ENCODE measurements around the gene RCOR3. TPM values are rescaled to one million over a fixed set of nuclear protein-coding genes. Genes with fewer than 3 reads are reported as not detected.
"Not testable (repeated sequence)": the region's sequence is repeated elsewhere in the genome, so short reads cannot be mapped to it uniquely, and the experiment has no call there.

RCOR3 gene
- total RNA-seq, 2 donors from 2014 or later, result 58.5 to 64.0 TPM

DNA sequence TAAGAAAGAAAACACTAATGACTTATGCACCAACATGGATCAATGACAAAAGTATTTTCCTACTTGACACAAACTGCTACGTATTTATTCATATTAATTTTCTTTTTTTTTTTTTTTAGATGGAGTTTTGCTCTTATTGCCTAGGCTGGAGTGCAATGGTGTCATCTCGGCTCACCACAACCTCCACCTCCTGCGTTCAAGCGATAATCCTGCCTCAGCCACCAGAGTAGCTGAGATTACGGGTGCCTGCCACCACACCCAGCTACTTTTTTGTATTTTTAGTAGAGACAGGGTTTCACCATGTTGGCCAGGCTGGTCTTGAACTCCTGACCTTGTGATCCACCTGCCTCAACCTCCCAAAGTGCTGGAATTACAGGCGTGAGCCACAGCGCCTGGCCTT is 62.5 kb downstream of the RCOR3 start:
- not testable (repeated sequence) for H3K36me3 Mint-ChIP-seq (ENCODE audit: low read depth); H3K4me3 Mint-ChIP-seq; H3K27ac Mint-ChIP-seq; DNase-seq; H3K9me3 ChIP-seq (ENCODE audit: control insufficient read depth, low read length, poor library complexity, severe bottlenecking); H3K27me3 Mint-ChIP-seq; ATAC-seq
- H3K4me1 Mint-ChIP-seq, result peaks cover 21% of the 10 kb centered on the region

GRCh38 chr1:211323156-211324063 is 64.2 kb downstream of the RCOR3 start:
- no peaks in the 10 kb centered on the region for H3K36me3 Mint-ChIP-seq (ENCODE audit: low read depth)
- no peaks in the 10 kb centered on the region for H3K27me3 Mint-ChIP-seq
- H3K4me3 Mint-ChIP-seq, result no peak overlapping the region
- no peak overlapping the region for H3K27ac Mint-ChIP-seq
- ATAC-seq (peak; percentile 77), DNase-seq (peak in 2 of 3 donors; percentile 34 to 51)
- no peaks in the 10 kb centered on the region for H3K9me3 ChIP-seq (ENCODE audit: control insufficient read depth, low read length, poor library complexity, severe bottlenecking)
- peaks cover 32% of the 10 kb centered on the region for H3K4me1 Mint-ChIP-seq

DNA sequence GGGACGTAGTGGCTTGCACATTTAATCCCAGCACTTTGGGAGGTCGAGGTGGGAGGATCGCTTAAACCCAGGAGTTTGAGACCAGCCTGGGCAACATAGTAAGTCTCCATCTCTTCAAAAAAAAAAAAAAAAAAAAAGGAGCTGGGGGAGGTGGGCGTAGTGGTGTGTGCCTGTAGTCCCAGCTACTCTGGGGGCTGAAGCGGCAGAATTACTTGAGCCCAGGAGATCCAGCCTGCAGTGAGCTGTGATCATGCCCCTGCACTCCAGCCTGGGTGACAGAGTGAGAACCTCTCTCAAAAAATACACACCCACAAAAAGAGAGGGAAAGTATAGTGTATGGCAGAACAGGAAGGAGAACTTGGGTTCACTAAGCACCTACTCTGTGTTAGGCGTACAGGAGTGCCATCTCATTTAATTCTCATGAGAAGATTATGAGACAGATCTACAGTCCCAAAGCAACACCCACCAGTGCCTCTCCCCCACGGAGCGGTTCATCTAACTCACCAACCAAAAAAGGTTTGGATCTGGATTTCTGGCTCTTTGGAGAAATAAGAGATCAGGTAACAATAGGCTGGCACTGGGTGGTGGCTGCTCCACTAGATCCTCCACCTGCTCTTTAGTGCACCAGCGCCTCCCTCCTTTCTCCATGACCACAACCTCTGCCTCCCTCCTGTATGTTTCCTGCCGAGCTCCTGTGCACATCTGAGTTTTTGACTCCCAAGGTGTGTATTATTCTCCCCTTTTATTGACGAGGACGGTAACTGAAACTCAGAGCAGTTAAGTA is 66.0 kb downstream of the RCOR3 start:
- DNase-seq (no peak), ATAC-seq (no peak)
- Mint-ChIP-seq H3K4me3 (peak overlapping the region; percentile 96), H3K27me3 (no peaks in the 10 kb centered on the region), H3K4me1 (peaks cover 48% of the 10 kb centered on the region), H3K27ac (peak overlapping the region; percentile 94), H3K36me3 (ENCODE audit: low read depth) (no peaks in the 10 kb centered on the region)
- H3K9me3 ChIP-seq (ENCODE audit: control insufficient read depth, low read length, poor library complexity, severe bottlenecking), result no peaks in the 10 kb centered on the region

- Mint-ChIP-seq H3K4me3 (peak overlapping the region; percentile 96), H3K4me1 (peaks cover 55% of the 10 kb centered on the region), H3K27me3 (no peaks in the 10 kb centered on the region), H3K36me3 (ENCODE audit: low read depth) (no peaks in the 10 kb centered on the region), H3K27ac (peak overlapping the region; percentile 94)
- ATAC-seq, result no peak
- no peaks in the 10 kb centered on the region for H3K9me3 ChIP-seq (ENCODE audit: control insufficient read depth, low read length, poor library complexity, severe bottlenecking)
- no peak for DNase-seq
Observed at GRCh38 chr1:211326140-211326527, 67.0 kb downstream of the RCOR3 start.

DNA sequence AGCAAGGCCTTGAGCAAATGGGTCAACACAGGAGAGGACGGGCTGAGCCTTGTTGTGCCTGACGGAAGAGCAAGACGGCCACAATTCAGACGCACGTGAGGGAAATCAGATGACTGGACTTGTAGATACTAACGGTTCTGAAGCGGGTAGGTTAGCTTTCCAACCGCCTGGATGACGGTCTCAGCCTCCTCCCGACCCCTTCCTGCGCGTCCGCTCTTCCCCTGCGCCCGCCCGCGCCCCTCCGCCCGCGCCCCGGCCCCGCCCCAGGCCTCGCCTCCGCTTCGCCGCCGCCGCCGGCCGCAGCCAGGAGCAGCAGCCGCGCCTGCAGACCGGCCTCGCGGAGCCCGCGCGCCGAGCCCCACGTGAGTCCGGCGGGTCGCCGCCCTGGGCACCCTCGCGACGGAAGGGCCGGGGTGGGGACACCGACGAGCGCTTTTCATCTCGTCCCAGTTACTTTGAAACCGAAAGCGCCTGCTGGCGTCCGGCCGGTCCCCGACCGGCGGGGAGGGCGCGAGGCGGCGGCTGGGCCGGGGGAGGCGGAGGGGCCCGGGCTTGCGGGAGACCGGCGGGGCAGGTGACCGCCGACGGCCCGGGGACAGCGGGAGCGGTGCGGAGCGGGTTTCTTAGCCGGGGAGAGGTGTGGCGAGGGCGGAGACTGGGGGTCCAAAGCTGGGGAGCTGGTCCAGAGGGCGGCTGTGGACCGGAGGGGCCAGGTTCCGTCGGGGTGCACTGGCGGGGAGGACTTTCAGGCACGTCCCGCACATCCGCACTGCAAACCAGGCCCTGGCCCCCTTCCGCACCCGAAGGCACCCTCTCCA is 67.6 kb downstream of the RCOR3 start, which contains the start of gene TRAF5:
TSS of gene TRAF5 (plus strand) at position 306 of the 818 bp plus-strand sequence. CDS start 26,407 bp downstream, outside the sequence.
- peak within 1 kb of the TSS; percentile 96 for H3K4me3 Mint-ChIP-seq

GRCh38 chr1:211327346-211327921 is 68.3 kb downstream of the RCOR3 start:
- peak; percentile 53 for ATAC-seq
- H3K9me3 ChIP-seq (ENCODE audit: control insufficient read depth, low read length, poor library complexity, severe bottlenecking), result no peaks in the 10 kb centered on the region
- Mint-ChIP-seq H3K4me3 (peak overlapping the region; percentile 96), H3K4me1 (peaks cover 66% of the 10 kb centered on the region), H3K27me3 (no peaks in the 10 kb centered on the region), H3K27ac (peak overlapping the region; percentile 98), H3K36me3 (ENCODE audit: low read depth) (no peaks in the 10 kb centered on the region)
- DNase-seq, result no peak

More for the DNA sequence above, 67.6 kb downstream of the RCOR3 start, which contains the start of gene TRAF5:
- peak; percentile 25 to 58 (median 52) for DNase-seq
- Mint-ChIP-seq H3K4me1 (peaks cover 61% of the 10 kb centered on the region), H3K27me3 (no peaks in the 10 kb centered on the region), H3K27ac (peak within 1 kb of the TSS; percentile 98), H3K36me3 (ENCODE audit: low read depth) (no peaks in the 10 kb centered on the region)
- ATAC-seq, result peak; percentile 51
- H3K9me3 ChIP-seq (ENCODE audit: control insufficient read depth, low read length, poor library complexity, severe bottlenecking), result no peaks in the 10 kb centered on the region

GRCh38 chr1:211328084-211328694 is 69.0 kb downstream of the RCOR3 start:
- no peaks in the 10 kb centered on the region for H3K9me3 ChIP-seq (ENCODE audit: control insufficient read depth, low read length, poor library complexity, severe bottlenecking)
- peaks cover 73% of the 10 kb centered on the region for H3K4me1 Mint-ChIP-seq
- no peak for ATAC-seq
- H3K36me3 Mint-ChIP-seq (ENCODE audit: low read depth), result no peaks in the 10 kb centered on the region
- H3K27me3 Mint-ChIP-seq, result no peaks in the 10 kb centered on the region
- H3K27ac Mint-ChIP-seq, result peak overlapping the region; percentile 98
- DNase-seq, result no peak
- H3K4me3 Mint-ChIP-seq, result peak overlapping the region; percentile 96

GRCh38 chr1:211328866-211329475 is 69.8 kb downstream of the RCOR3 start:
- peaks cover 73% of the 10 kb centered on the region for H3K4me1 Mint-ChIP-seq
- H3K4me3 Mint-ChIP-seq, result peak overlapping the region; percentile 96
- no peak for ATAC-seq
- H3K27me3 Mint-ChIP-seq, result no peaks in the 10 kb centered on the region
- H3K27ac Mint-ChIP-seq, result peak overlapping the region; percentile 98
- DNase-seq, result no peak
- H3K36me3 Mint-ChIP-seq (ENCODE audit: low read depth), result no peaks in the 10 kb centered on the region
- no peaks in the 10 kb centered on the region for H3K9me3 ChIP-seq (ENCODE audit: control insufficient read depth, low read length, poor library complexity, severe bottlenecking)

- Mint-ChIP-seq H3K27ac (peak overlapping the region; percentile 98), H3K4me1 (peaks cover 76% of the 10 kb centered on the region), H3K4me3 (peak overlapping the region; percentile 96), H3K36me3 (ENCODE audit: low read depth) (no peaks in the 10 kb centered on the region), H3K27me3 (no peaks in the 10 kb centered on the region)
- H3K9me3 ChIP-seq (ENCODE audit: control insufficient read depth, low read length, poor library complexity, severe bottlenecking), result no peaks in the 10 kb centered on the region
- ATAC-seq (peak; percentile 49), DNase-seq (no peak)
Observed at GRCh38 chr1:211329764-211330201, 70.6 kb downstream of the RCOR3 start.

DNA sequence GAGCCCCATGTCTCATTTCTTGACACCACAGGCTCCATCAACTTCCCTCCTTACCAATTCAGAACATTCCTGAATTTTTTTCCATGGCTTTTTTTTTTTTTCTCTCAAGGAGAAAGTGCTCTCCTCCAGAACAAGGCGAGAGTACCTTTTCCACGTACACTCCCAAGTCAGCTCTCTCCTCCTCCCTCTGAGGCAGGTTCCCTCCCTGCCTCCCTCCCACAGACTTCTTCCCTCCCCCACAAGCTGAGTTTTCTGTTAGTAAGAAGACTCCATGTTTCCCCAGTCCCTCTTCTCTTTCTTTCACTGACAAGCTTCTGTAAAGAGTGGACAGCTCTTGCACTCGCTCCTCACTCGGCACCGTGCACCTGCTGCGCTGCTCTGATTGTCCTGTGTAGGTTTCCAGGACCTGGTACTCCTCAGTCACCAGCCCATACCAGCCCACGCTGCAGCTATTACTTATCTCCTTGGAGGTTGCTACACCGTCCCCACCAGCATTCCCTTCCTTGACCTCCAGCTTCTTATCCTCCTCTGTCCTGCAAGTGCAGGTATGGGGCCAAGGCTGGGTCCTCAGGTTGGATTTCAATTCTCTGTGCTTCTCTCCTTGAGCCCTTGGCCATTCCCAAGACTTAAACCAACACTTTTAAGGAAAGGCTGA is 71.2 kb downstream of the RCOR3 start:
- DNase-seq (no peak), ATAC-seq (no peak)
- Mint-ChIP-seq H3K27me3 (no peaks in the 10 kb centered on the region), H3K36me3 (ENCODE audit: low read depth) (no peaks in the 10 kb centered on the region), H3K27ac (peak overlapping the region; percentile 98), H3K4me1 (peaks cover 81% of the 10 kb centered on the region), H3K4me3 (peak overlapping the region; percentile 96)
- no peaks in the 10 kb centered on the region for H3K9me3 ChIP-seq (ENCODE audit: control insufficient read depth, low read length, poor library complexity, severe bottlenecking)

- no peak for DNase-seq
- Mint-ChIP-seq H3K4me3 (peak overlapping the region; percentile 96), H3K4me1 (peaks cover 83% of the 10 kb centered on the region), H3K36me3 (ENCODE audit: low read depth) (peaks cover 2% of the 10 kb centered on the region), H3K27ac (peak overlapping the region; percentile 98), H3K27me3 (no peaks in the 10 kb centered on the region)
- ATAC-seq, result no peak
- no peaks in the 10 kb centered on the region for H3K9me3 ChIP-seq (ENCODE audit: control insufficient read depth, low read length, poor library complexity, severe bottlenecking)
Observed at GRCh38 chr1:211331011-211331709, 72.0 kb downstream of the RCOR3 start.
